IMR-90 (cell line): Measurements from ENCODE around the gene OR2W1. TPM values are rescaled to one million over a fixed set of nuclear protein-coding genes. Genes with fewer than 3 reads are reported as not detected.

ENCODE experiments used
- ATAC-seq: fragments of 200-7000 bp; cut with Tn5 transposase; 2 replicates; pipeline ENCODE4 v1.9.1; 2020; ENCODE audit warnings: low read depth, mild to moderate bottlenecking, moderate library complexity
- BruUV-seq: library from RNA; stranded (reverse); fragments of 400-500 nt; replicated peaks from 2 replicates; lab custom pipeline; 2021; lab: Mats Ljungman, UMichigan
- CTCF ChIA-PET: fragments of 300-600 bp; formaldehyde crosslinking; extraction: SDS; loops from one replicate; lab custom pipeline; 2021; ENCODE audit warnings: antibody characterized with exemption; lab: Yijun Ruan, JAX
- POLR2A ChIA-PET: fragments of 300-600 bp; sonication (Branson Sonifier 250); formaldehyde crosslinking; loops from one replicate; lab custom pipeline; 2022; ENCODE audit warnings: antibody characterized with exemption; ENCODE audit not compliant: unreplicated experiment; lab: Charles Lee
- DNase-seq: peaks from one replicate; pipeline ENCODE4 v3.0.0; 2013
- H2AFZ ChIP-seq: replicated peaks from 2 replicates; pipeline ENCODE3; 2013; ENCODE audit warnings: low read length, mild to moderate bottlenecking; ENCODE audit not compliant: poor library complexity
- H2AK5ac ChIP-seq: 2 replicates; pipeline ENCODE4 v1.6.1; 2013; ENCODE audit warnings: low read depth, low read length, inconsistent platforms
- H2AK9ac ChIP-seq: replicated peaks from 2 replicates; pipeline ENCODE3; 2013; ENCODE audit warnings: mild to moderate bottlenecking, low read depth, low read length, moderate library complexity; ENCODE audit not compliant: poor library complexity
- H2BK120ac ChIP-seq: 2 replicates; pipeline ENCODE4 v1.6.1; 2013; ENCODE audit warnings: low read depth, low read length, inconsistent platforms
- H2BK15ac ChIP-seq: 3 replicates; pipeline ENCODE4 v1.6.1; 2013; ENCODE audit warnings: low read depth, low read length, inconsistent platforms
- H2BK20ac ChIP-seq: 2 replicates; pipeline ENCODE4 v1.6.1; 2013; ENCODE audit warnings: low read depth, mild to moderate bottlenecking, inconsistent platforms, low read length, moderate library complexity
- H2BK5ac ChIP-seq: 2 replicates; pipeline ENCODE4 v1.6.1; 2013; ENCODE audit warnings: mild to moderate bottlenecking, low read depth, low read length, inconsistent platforms; ENCODE audit not compliant: poor library complexity, severe bottlenecking
- H3K14ac ChIP-seq: replicated peaks from 2 replicates; pipeline ENCODE4 v1.6.1; 2013; ENCODE audit warnings: low read depth, low read length, inconsistent platforms
- H3K18ac ChIP-seq: 2 replicates; pipeline ENCODE4 v1.6.1; 2013; ENCODE audit warnings: low read depth, low read length, control low read depth
- H3K23ac ChIP-seq: 2 replicates; pipeline ENCODE4 v1.6.1; 2013; ENCODE audit warnings: low read depth, low read length, inconsistent platforms
- H3K27ac ChIP-seq: 2 replicates; pipeline ENCODE4 v1.5.1; 2013; ENCODE audit warnings: mild to moderate bottlenecking, control low read depth, low read length; ENCODE audit not compliant: insufficient read depth
- H3K27me3 ChIP-seq: 2 replicates; pipeline ENCODE4 v1.6.1; 2013; ENCODE audit warnings: low read length; ENCODE audit not compliant: control insufficient read depth, insufficient read depth
- H3K36me3 ChIP-seq: 2 replicates; pipeline ENCODE4 v1.6.1; 2013; ENCODE audit warnings: low read length, mixed read lengths; ENCODE audit not compliant: control insufficient read depth, insufficient read depth
- H3K4ac ChIP-seq: 2 replicates; pipeline ENCODE4 v1.6.1; 2013; ENCODE audit warnings: low read depth, low read length, inconsistent platforms
- H3K4me1 ChIP-seq: 2 replicates; pipeline ENCODE4 v1.6.1; 2013; ENCODE audit warnings: low read length, mixed read lengths; ENCODE audit not compliant: control insufficient read depth, insufficient read depth
- H3K4me2 ChIP-seq: 2 replicates; pipeline ENCODE4 v1.6.1; 2013; ENCODE audit warnings: low read depth, mild to moderate bottlenecking, control low read depth, low read length, moderate library complexity
- H3K4me3 ChIP-seq: 2 replicates; pipeline ENCODE4 v1.5.1; 2013; ENCODE audit warnings: low read depth, mild to moderate bottlenecking, control low read depth, low read length, moderate library complexity; ENCODE audit not compliant: insufficient read depth
- H3K56ac ChIP-seq: 2 replicates; pipeline ENCODE4 v1.6.1; 2013; ENCODE audit warnings: low read length, inconsistent platforms; ENCODE audit not compliant: insufficient read depth; ENCODE audit errors: extremely low read depth
- H3K79me1 ChIP-seq, 2 experiments: 2 replicates each; pipeline ENCODE4 v1.6.1; 2013; ENCODE audit warnings: low read length in 2 of 2, inconsistent platforms in 1 of 2, low read depth in 1 of 2
- H3K9ac ChIP-seq: 2 replicates; pipeline ENCODE4 v1.6.1; 2013; ENCODE audit warnings: low read depth, low read length, control low read depth
- H3K9me1 ChIP-seq: 2 replicates; pipeline ENCODE4 v1.6.1; 2013; ENCODE audit warnings: low read length, inconsistent platforms; ENCODE audit not compliant: insufficient read depth
- H3K9me3 ChIP-seq: 2 replicates; pipeline ENCODE4 v1.6.1; 2013; ENCODE audit warnings: low read length; ENCODE audit not compliant: control insufficient read depth, insufficient read depth
- H4K20me1 ChIP-seq: 2 replicates; pipeline ENCODE4 v1.6.1; 2013; ENCODE audit warnings: low read length, inconsistent platforms; ENCODE audit not compliant: insufficient read depth
- H4K5ac ChIP-seq: 2 replicates; pipeline ENCODE4 v1.6.1; 2013; ENCODE audit warnings: mild to moderate bottlenecking, low read depth, low read length, control low read depth
- H4K8ac ChIP-seq, 2 experiments: 2 replicates each; pipeline ENCODE4 v1.6.1; 2013; ENCODE audit warnings: low read depth in 2 of 2, low read length in 2 of 2, control low read depth in 1 of 2, inconsistent platforms in 1 of 2
- H4K91ac ChIP-seq: 2 replicates; pipeline ENCODE4 v1.6.1; 2013; ENCODE audit warnings: low read depth, low read length, inconsistent platforms; ENCODE audit not compliant: insufficient read depth
- BHLHE40 ChIP-seq: fragments of 150-350 bp; IDR thresholded peaks from 2 replicates; pipeline ENCODE4 v1.6.1; 2016; ENCODE audit warnings: mild to moderate bottlenecking, low read depth, low read length
- CEBPB ChIP-seq: IDR thresholded peaks from 2 replicates; pipeline ENCODE4 v1.6.1; 2012; ENCODE audit warnings: low read depth, low read length, improper control_type of control experiment
- CHD1 ChIP-seq: IDR thresholded peaks from 2 replicates; pipeline ENCODE4 v1.6.1; 2012; ENCODE audit warnings: low read depth, low read length, improper control_type of control experiment
- CTCF ChIP-seq: conservative IDR thresholded peaks from 2 replicates; pipeline ENCODE4 v1.5.1; 2012; ENCODE audit warnings: mild to moderate bottlenecking, low read depth, low read length, improper control_type of control experiment
- ELK1 ChIP-seq: fragments of 150-350 bp; IDR thresholded peaks from 2 replicates; pipeline ENCODE4 v1.6.1; 2016; ENCODE audit warnings: low read depth, mild to moderate bottlenecking, low read length, moderate library complexity, borderline replicate concordance
- MAFK ChIP-seq: IDR thresholded peaks from 2 replicates; pipeline ENCODE4 v1.6.1; 2012; ENCODE audit warnings: low read depth, low read length, improper control_type of control experiment
- MAZ ChIP-seq: IDR thresholded peaks from 2 replicates; pipeline ENCODE4 v1.6.1; 2012; ENCODE audit warnings: low read depth, mild to moderate bottlenecking, low read length, improper control_type of control experiment, moderate library complexity, borderline replicate concordance
- MXI1 ChIP-seq: IDR thresholded peaks from 2 replicates; pipeline ENCODE4 v1.6.1; 2012; ENCODE audit warnings: low read depth, mild to moderate bottlenecking, low read length, moderate library complexity, borderline replicate concordance
- NFE2L2 ChIP-seq: fragments of 150-350 bp; IDR thresholded peaks from 2 replicates; pipeline ENCODE4 v1.6.1; 2016; ENCODE audit warnings: low read depth, mild to moderate bottlenecking, low read length
- POLR2A ChIP-seq: IDR thresholded peaks from 2 replicates; pipeline ENCODE4 v1.6.1; 2012; ENCODE audit warnings: mild to moderate bottlenecking, low read depth, low read length
- RAD21 ChIP-seq: IDR thresholded peaks from 2 replicates; pipeline ENCODE4 v1.6.1; 2012; ENCODE audit warnings: low read length, improper control_type of control experiment
- RCOR1 ChIP-seq: IDR thresholded peaks from 2 replicates; pipeline ENCODE4 v1.6.1; 2012; ENCODE audit warnings: mild to moderate bottlenecking, low read length, improper control_type of control experiment; ENCODE audit not compliant: insufficient replicate concordance
- RFX5 ChIP-seq: IDR thresholded peaks from 2 replicates; pipeline ENCODE4 v1.8.0; 2012; ENCODE audit warnings: low read depth, mild to moderate bottlenecking, low read length, moderate library complexity
- SMC3 ChIP-seq: fragments of 150-350 bp; IDR thresholded peaks from 2 replicates; pipeline ENCODE4 v1.6.1; 2016; ENCODE audit warnings: low read depth, mild to moderate bottlenecking, antibody characterized with exemption, low read length, moderate library complexity
- WGBS, 2 experiments: methylation state at CpG; one replicate each; pipeline versions ENCODE4 v1.1.5 to v1.1.7; 2013; ENCODE audit warnings: missing lambda C conversion rate in 2 of 2; ENCODE audit not compliant: insufficient read length in 1 of 2; ENCODE audit errors: extremely low coverage in 2 of 2; 5-methylcytosine and 5-hydroxymethylcytosine counted together
- dilution Hi-C: fragments of 300-500 bp; cut with HindIII; formaldehyde crosslinking; loops from one replicate; pipeline ENCODE4 v1.14.3; 2018; ENCODE audit warnings: low sequenced_read_pairs; ENCODE audit not compliant: unreplicated experiment
- in situ Hi-C: fragments of 300-500 bp; cut with MboI; formaldehyde crosslinking; loops from 3 replicates; pipeline ENCODE4 v1.14.3; 2019; ENCODE audit warnings: low sequenced_read_pairs, inconsistent platforms, mixed read lengths
- intact Hi-C: fragments of 100-400 bp; cut with micrococcal nuclease; formaldehyde crosslinking; loops from 2 replicates; pipeline ENCODE4 v1.10.0; 2022
- polyA plus RNA-seq, 3 experiments: library from polyadenylated mRNA; depleted of rRNA; stranded (reverse); fragments of >200 nt; gene quantifications; 2 replicates each; pipeline ENCODE4 v1.2.3, GENCODE V29; 2012; ENCODE audit warnings: low replicate concordance in 1 of 3
- total RNA-seq: library from RNA; depleted of rRNA; stranded (reverse); fragments of >200 nt; gene quantifications from 2 replicates; pipeline ENCODE4 v1.2.3, GENCODE V29; 2012

Gene OR2W1
- total and polyA plus RNA-seq, 2 of the 4 experiments (the other 2 are of a cell fraction): not detected

GRCh38 chr6:29008089-29008488 is 36.9 kb downstream of the OR2W1 start:
- Histone ChIP-seq H4K20me1 (no peaks in the 10 kb centered on the region), H3K27ac (no peak overlapping the region), H2AK5ac (no peak overlapping the region), H2BK15ac (no peak overlapping the region), H2AK9ac (no peak overlapping the region), H4K8ac (no peak overlapping the region), H3K23ac (no peak overlapping the region), H2BK120ac (no peak overlapping the region), H4K91ac (no peak overlapping the region), H2BK5ac (no peak overlapping the region), H3K9me1 (no peaks in the 10 kb centered on the region), H3K4me3 (no peak overlapping the region), H2AFZ (no peak overlapping the region), H3K79me1 (no peaks in the 10 kb centered on the region), H3K36me3 (no peaks in the 10 kb centered on the region), H3K4me2 (no peak overlapping the region), H3K18ac (no peak overlapping the region), H2BK20ac (no peak overlapping the region), H3K27me3 (peaks cover 3% of the 10 kb centered on the region), H3K4ac (no peak overlapping the region), H3K56ac (no peak overlapping the region), H3K14ac (no peak overlapping the region), H3K9ac (no peak overlapping the region), H4K5ac (no peak overlapping the region), H3K4me1 (no peaks in the 10 kb centered on the region), H3K9me3 (no peaks in the 10 kb centered on the region)
- no peak for ATAC-seq
- dilution Hi-C loops (no loop called here), in situ Hi-C loops (no loop called here), intact Hi-C loops (no loop called here)
- DNase-seq: no peak
- ChIA-PET POLR2A (no interaction called here), CTCF (interaction anchor here (0.6 kb wide), 1 partner anchor 8 kb away, joined by 3 read pairs; no protein-coding TSS in a partner anchor)
- TF ChIP-seq MAZ (no peak), NFE2L2 (no peak), ELK1 (no peak), CEBPB (no peak), RFX5 (no peak), MAFK (no peak), SMC3 (no peak), MXI1 (no peak), BHLHE40 (no peak), CTCF (no peak), RCOR1 (no peak), CHD1 (no peak), POLR2A (no peak), RAD21 (no peak)
- WGBS, 2 experiments: no CpG with 5 or more reads among the region's 2 CpGs
- BruUV-seq: no TSS peak
